PC-9 (cell line): ENCODE measurements around the gene PCBP1. TPM values are rescaled to one million over a fixed set of nuclear protein-coding genes. Genes with fewer than 3 reads are reported as not detected.

Source experiments
- BruUV-seq: library from RNA; stranded (reverse); fragments of 400-500 nt; replicated peaks from 2 replicates; lab custom pipeline; 2021; lab: Mats Ljungman, UMichigan
- CTCF ChIA-PET: fragments of 300-600 bp; sonication (Branson Sonifier 250); formaldehyde crosslinking; loops from one replicate; lab custom pipeline; 2022; ENCODE audit warnings: antibody characterized with exemption; lab: Charles Lee
- POLR2A ChIA-PET: fragments of 300-600 bp; sonication (Branson Sonifier 250); formaldehyde crosslinking; loops from one replicate; lab custom pipeline; 2022; ENCODE audit warnings: antibody characterized with exemption; ENCODE audit not compliant: unreplicated experiment; lab: Charles Lee
- DNase-seq, 2 experiments: peaks; one replicate each; pipeline versions ENCODE4 v3.0.0 to v3.0.0-alpha.2; 2015 to 2022; ENCODE audit warnings: mixed read lengths in 1 of 2
- H2AFZ ChIP-seq: fragments of 200-600 bp; sonication (generic); 2 replicates; pipeline ENCODE4 v1.8.1; 2017; ENCODE audit warnings: antibody characterized with exemption
- H3F3A ChIP-seq: fragments of 200-600 bp; sonication (generic); 2 replicates; pipeline ENCODE4 v1.8.1; 2017; ENCODE audit warnings: antibody characterized with exemption, mild to moderate bottlenecking, low read depth; ENCODE audit not compliant: insufficient read depth
- H3K27ac ChIP-seq: fragments of 200-600 bp; sonication (generic); 2 replicates; pipeline ENCODE4 v1.6.1; 2016; ENCODE audit warnings: mixed run types
- H3K27me3 ChIP-seq: fragments of 200-600 bp; sonication (generic); 2 replicates; pipeline ENCODE4 v1.6.1; 2016; ENCODE audit warnings: low read depth, mixed run types; ENCODE audit not compliant: insufficient read depth
- H3K36me3 ChIP-seq: fragments of 200-600 bp; sonication (generic); 2 replicates; pipeline ENCODE4 v1.6.1; 2016; ENCODE audit warnings: low read depth, mixed run types
- H3K4me1 ChIP-seq: fragments of 200-600 bp; sonication (generic); replicated peaks from 2 replicates; pipeline ENCODE4 v1.6.1; 2016; ENCODE audit warnings: mixed run types; ENCODE audit not compliant: insufficient read depth
- H3K4me2 ChIP-seq: fragments of 200-600 bp; sonication (generic); 2 replicates; pipeline ENCODE4 v1.6.1; 2017; ENCODE audit warnings: mixed run types
- H3K4me3 ChIP-seq: fragments of 200-600 bp; sonication (generic); 2 replicates; pipeline ENCODE4 v1.6.1; 2016; ENCODE audit warnings: mixed run types
- H3K79me2 ChIP-seq: fragments of 200-600 bp; sonication (generic); 2 replicates; pipeline ENCODE4 v1.6.1; 2017; ENCODE audit warnings: low read depth, mixed run types
- H3K9me2 ChIP-seq: fragments of 200-600 bp; sonication (generic); 2 replicates; pipeline ENCODE4 v1.8.1; 2017; ENCODE audit warnings: mild to moderate bottlenecking; ENCODE audit not compliant: insufficient read depth
- H3K9me3 ChIP-seq: fragments of 200-600 bp; sonication (generic); 2 replicates; pipeline ENCODE4 v1.8.1; 2016; ENCODE audit warnings: low read depth; ENCODE audit not compliant: insufficient read depth
- H4K20me1 ChIP-seq: fragments of 200-600 bp; sonication (generic); 2 replicates; pipeline ENCODE4 v1.8.1; 2017; ENCODE audit not compliant: insufficient read depth
- CTCF ChIP-seq: fragments of 200-600 bp; sonication (generic); conservative IDR thresholded peaks from 2 replicates; pipeline ENCODE4 v1.6.1; 2017; ENCODE audit warnings: mixed run types, antibody characterized with exemption, mild to moderate bottlenecking, moderate library complexity
- EZH2 ChIP-seq: fragments of 200-600 bp; sonication (generic); IDR thresholded peaks from 2 replicates; pipeline ENCODE4 v1.8.0; 2017; ENCODE audit warnings: antibody characterized with exemption, low read depth
- intact Hi-C: fragments of 100-400 bp; cut with micrococcal nuclease; formaldehyde crosslinking; loops from one replicate; pipeline ENCODE4 v1.10.0; 2022; ENCODE audit not compliant: unreplicated experiment
- total RNA-seq: library from RNA; stranded (reverse); gene quantifications from 2 replicates; pipeline ENCODE4 v1.2.3, GENCODE V29; 2021

Gene PCBP1
- total RNA-seq, 1 experiment from 2014 or later: 227 TPM

DNA sequence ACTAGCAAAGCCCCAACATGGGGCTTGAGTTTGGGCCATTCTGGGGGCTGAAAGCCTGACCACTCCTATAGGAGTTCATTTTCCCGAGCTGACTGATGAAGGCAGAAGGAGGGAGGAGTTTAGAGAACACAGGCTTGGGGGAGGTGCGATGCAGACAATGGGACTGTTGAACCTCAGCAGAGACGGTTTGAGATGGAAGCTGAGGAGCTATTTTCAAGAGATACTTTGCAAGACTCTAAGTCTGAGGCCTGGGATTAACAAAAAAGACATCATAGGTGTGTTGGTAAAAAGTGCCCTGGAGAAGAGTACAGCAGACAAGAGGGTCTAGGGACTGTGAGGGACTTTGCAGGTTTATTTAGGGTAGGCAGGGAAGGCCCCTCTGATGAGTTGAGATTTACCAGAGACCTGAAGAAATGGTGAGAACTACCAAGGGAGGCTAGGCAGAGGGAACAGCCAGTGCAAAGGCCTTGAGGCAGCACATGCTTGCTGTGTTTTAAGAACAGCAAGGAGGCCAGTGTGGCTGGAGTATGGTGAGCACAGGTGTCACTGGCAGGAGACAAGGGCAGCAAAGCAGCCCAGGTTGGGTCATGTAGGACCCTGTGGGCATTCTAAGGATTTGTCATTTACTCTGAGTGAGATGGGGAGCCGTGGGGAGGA lies 31.6 kb downstream of the PCBP1 start:
- Histone ChIP-seq H4K20me1 (no peaks in the 10 kb centered on the region), H3K9me3 (no peaks in the 10 kb centered on the region), H2AFZ (no peak overlapping the region), H3F3A (peaks cover 26% of the 10 kb centered on the region), H3K36me3 (no peaks in the 10 kb centered on the region), H3K9me2 (no peaks in the 10 kb centered on the region), H3K4me1 (peaks cover 6% of the 10 kb centered on the region), H3K79me2 (no peaks in the 10 kb centered on the region), H3K27me3 (no peaks in the 10 kb centered on the region), H3K27ac (no peak overlapping the region), H3K4me3 (no peak overlapping the region), H3K4me2 (no peak overlapping the region)
- CTCF ChIA-PET: no interaction called here
- intact Hi-C loops: no loop called here
- no peak for TF ChIP-seq EZH2
- no peak for TF ChIP-seq CTCF
- POLR2A ChIA-PET: no interaction called here
- DNase-seq: no peak
- no TSS peak for BruUV-seq

- H3F3A ChIP-seq: peaks cover 35% of the 10 kb centered on the region
- TF ChIP-seq EZH2 (no peak), CTCF (no peak)
- no peaks in the 10 kb centered on the region for H3K9me3 ChIP-seq
- H2AFZ ChIP-seq: no peak overlapping the region
- H4K20me1 ChIP-seq: no peaks in the 10 kb centered on the region
- no peak overlapping the region for H3K4me2 ChIP-seq
- H3K27me3 ChIP-seq: no peaks in the 10 kb centered on the region
- no peak for DNase-seq
- H3K9me2 ChIP-seq: no peaks in the 10 kb centered on the region
- intact Hi-C loops: no loop called here
- H3K4me3 ChIP-seq: no peak overlapping the region
- ChIA-PET CTCF (no interaction called here), POLR2A (interaction anchor here (0.7 kb wide), 1 partner anchor 11 kb away, joined by 5 read pairs; no protein-coding TSS in a partner anchor)
- H3K36me3 ChIP-seq: no peaks in the 10 kb centered on the region
- BruUV-seq: no TSS peak
- H3K4me1 ChIP-seq: peaks cover 19% of the 10 kb centered on the region
- H3K79me2 ChIP-seq: no peaks in the 10 kb centered on the region
- no peak overlapping the region for H3K27ac ChIP-seq
Observed at GRCh38 chr2:70121627-70122372, 34.5 kb downstream of the PCBP1 start.

GRCh38 chr2:70122470-70122869 lies 35.2 kb downstream of the PCBP1 start:
- TF ChIP-seq CTCF (no peak), EZH2 (no peak)
- BruUV-seq: no TSS peak
- DNase-seq: no peak
- no peaks in the 10 kb centered on the region for H3K27me3 ChIP-seq
- intact Hi-C loops: no loop called here
- POLR2A ChIA-PET: no interaction called here
- H3K27ac ChIP-seq: no peak overlapping the region
- H3K36me3 ChIP-seq: no peaks in the 10 kb centered on the region
- CTCF ChIA-PET: no interaction called here
- no peaks in the 10 kb centered on the region for H4K20me1 ChIP-seq
- H3F3A ChIP-seq: peaks cover 35% of the 10 kb centered on the region
- H3K4me3 ChIP-seq: no peak overlapping the region
- no peaks in the 10 kb centered on the region for H3K9me3 ChIP-seq
- H3K4me2 ChIP-seq: no peak overlapping the region
- peaks cover 23% of the 10 kb centered on the region for H3K4me1 ChIP-seq
- no peaks in the 10 kb centered on the region for H3K9me2 ChIP-seq
- H3K79me2 ChIP-seq: no peaks in the 10 kb centered on the region
- H2AFZ ChIP-seq: no peak overlapping the region
